ENCODE measurements around the gene GPR183. TPM values are rescaled to one million over a fixed set of nuclear protein-coding genes. Genes with fewer than 3 reads are reported as not detected.

Gene GPR183
- total RNA-seq, 4 donors from 2014 or later, result 17.2 to 73.5 (median 42.7) TPM

Small RNA genes lying within 50 kb of the gene (small RNA-seq; reads per million reads assigned to genes)
- not detected for gene MIR623

Other genes starting within 250 kb of the GPR183 start
- gene UBAC2, start 106.5 kb downstream of the GPR183 start, total RNA-seq, result 10 to 100 TPM; 41.8 to 51.0 (median 45.5) TPM
- gene GPR18, start 49.0 kb downstream of the GPR183 start, total RNA-seq, result under 1 TPM in 1 of 4 donors, not detected in 3; 0.36 TPM
- gene TM9SF2, start 194.1 kb upstream of the GPR183 start, total RNA-seq, result 10 to 100 TPM; 72.1 to 92.0 (median 88.4) TPM